LNCaP clone FGC (cell line): ENCODE results near the gene KCNQ1.

ENCODE experiments used
- DNase-seq: peaks from one replicate; pipeline ENCODE4 v3.0.0-alpha.2; 2011; ENCODE audit warnings: low read depth
- H3K4me3 ChIP-seq: 2 replicates; pipeline ENCODE4 v1.5.1; 2011; ENCODE audit warnings: mild to moderate bottlenecking, low read depth, low read length, control low read depth
- CTCF ChIP-seq: IDR thresholded peaks from 2 replicates; pipeline ENCODE4 v1.5.1; 2012; ENCODE audit warnings: mild to moderate bottlenecking; ENCODE audit not compliant: control insufficient read depth, insufficient read depth; ENCODE audit errors: extremely low read depth

KCNQ1 gene

GRCh38 chr11:2399488-2400068 lies 45.2 kb upstream of the KCNQ1 start:
- TF ChIP-seq CTCF, result no peak
- no peak for DNase-seq

GRCh38 chr11:2400069-2400761 lies 44.6 kb upstream of the KCNQ1 start, which contains the start of gene TSSC4:
Gene TSSC4 (plus strand): TSS chr11:2400750. CDS start chr11:2402634, 1,884 bp downstream.
- peak; percentile 99 for DNase-seq
- TF ChIP-seq CTCF, result peak; percentile 100

More at GRCh38 chr11:2399488-2400068, 45.2 kb upstream of the KCNQ1 start:
- H3K4me3 ChIP-seq, result peak overlapping the region; percentile 100

GRCh38 chr11:2400762-2401435 lies 43.9 kb upstream of the KCNQ1 start:
- TF ChIP-seq CTCF, result no peak
- peak overlapping the region; percentile 100 for H3K4me3 ChIP-seq
- no peak for DNase-seq

More at GRCh38 chr11:2400069-2400761, 44.6 kb upstream of the KCNQ1 start, which contains the start of gene TSSC4:
- peak within 1 kb of the TSS; percentile 100 for H3K4me3 ChIP-seq

- DNase-seq, result no peak
- TF ChIP-seq CTCF, result peak; percentile 26; the same call in 1 of the 2 replicates
- H3K4me3 ChIP-seq, result peak overlapping the region; percentile 100
Observed at GRCh38 chr11:2401436-2401984, 43.3 kb upstream of the KCNQ1 start.

GRCh38 chr11:2402106-2402505 lies 42.7 kb upstream of the KCNQ1 start:
- H3K4me3 ChIP-seq, result peak overlapping the region; percentile 100
- DNase-seq, result no peak
- TF ChIP-seq CTCF, result no peak

GRCh38 chr11:2402890-2403645 lies 41.7 kb upstream of the KCNQ1 start:
- no peak for TF ChIP-seq CTCF
- no peak overlapping the region for H3K4me3 ChIP-seq
- DNase-seq, result no peak
